ENCODE measurements around the gene MT1G. TPM values are rescaled to one million over a fixed set of nuclear protein-coding genes. Genes with fewer than 3 reads are reported as not detected.
"Not testable (repeated sequence)": the region's sequence is repeated elsewhere in the genome, so short reads cannot be mapped to it uniquely, and the experiment has no call there.

The MT1G gene
- 8.4 to 21.5 TPM (median 9.8 TPM) in 3 replicates for polyA plus RNA-seq
- polyA plus RNA-seq (2011; ENCODE audit: low read depth) = 4.5 TPM
- 39.5 and 41.3 TPM in 2 replicates for polyA plus RNA-seq (2011; cell fraction: cytosol; rRNA removed)
- 11.6 and 23.5 TPM in 2 replicates for polyA plus RNA-seq (2011; cell fraction: nucleus; rRNA removed)
- 20.2 and 245 TPM in 2 replicates for polyA plus RNA-seq (2012; ENCODE audit: low replicate concordance)
- 4.1 to 10.9 TPM (median 8.2 TPM) in 3 replicates for polyA minus RNA-seq
- polyA minus RNA-seq (2011; cell fraction: cytosol; rRNA and poly(A)+ RNA removed) = 8.8 TPM
- 3.1 TPM in 1 of 2 replicates, not detected in the other for polyA minus RNA-seq (2011; cell fraction: nucleus; rRNA and poly(A)+ RNA removed)

GRCh38 chr16:56667581-56668571 lies at the start of gene MT1G:
Gene MT1G, minus strand, starts transcription at chr16:56668065. Its CDS starts 72 bp downstream, at chr16:56667993.
- Histone ChIP-seq H3K36me3 (ENCODE audit: control insufficient read depth in 2 of 2, extremely low read depth in 1 of 2, insufficient read depth in 2 of 2, low read length in 2 of 2) (no peaks in the 10 kb centered on the region), H3K4me2 (ENCODE audit: control insufficient read depth, extremely low read depth, insufficient read depth, low read depth, low read length) (peak within 1 kb of the TSS; percentile 76), H3K9ac (ENCODE audit: control insufficient read depth, extremely low read depth, insufficient read depth, low read length) (no peak within 1 kb of the TSS), H3K4me1 (ENCODE audit: control insufficient read depth, extremely low read depth, insufficient read depth, low read length) (peaks cover 14% of the 10 kb centered on the region), H4K20me1 (ENCODE audit: control insufficient read depth, extremely low read depth, insufficient read depth, low read length) (no peaks in the 10 kb centered on the region), H3K27ac (ENCODE audit: control insufficient read depth, insufficient read depth, low read length) (no peak within 1 kb of the TSS), H2AFZ (ENCODE audit: control insufficient read depth, low read length) (peak within 1 kb of the TSS; percentile 39), H3K9me3 (ENCODE audit: control insufficient read depth, low read depth, low read length) (no peaks in the 10 kb centered on the region), H3K9me1 (ENCODE audit: control insufficient read depth, extremely low read depth, insufficient read depth, low read length) (no peaks in the 10 kb centered on the region), H3K4me3 (ENCODE audit: control insufficient read depth in 2 of 3, extremely low read depth in 1 of 3, insufficient read depth in 2 of 3, low read depth in 1 of 3, low read length in 3 of 3) (peak within 1 kb of the TSS in 1 of 3 experiments; percentile 23), H3K27me3 (ENCODE audit: control insufficient read depth, extremely low read depth, insufficient read depth, low read length) (peaks cover 43% of the 10 kb centered on the region), H3K79me2 (ENCODE audit: control insufficient read depth, insufficient read depth, low read length) (no peaks in the 10 kb centered on the region)
- dilution Hi-C loops (cut with MboI; ENCODE audit: extremely low pct_ligation_motif_present, low sequenced_read_pairs) = no loop called here
- TF ChIP-seq EZH2 (IDR thresholded peaks at IDR 0.05; ENCODE audit: low read length) (peak; percentile 72), CTCF (optimal IDR thresholded peaks at IDR 0.05 in 1 of 3, IDR thresholded peaks at IDR 0.05 in 1 of 3, conservative IDR thresholded peaks at IDR 0.05 in 1 of 3; ENCODE audit: extremely low read depth in 1 of 3, insufficient read depth in 2 of 3, low read length in 3 of 3) (no peak)
- no peak for FAIRE-seq
- DNase-seq (ENCODE audit: low read depth, low spot score) = no peak

GRCh38 chr16:56717532-56717931 lies 49.7 kb upstream of the MT1G start:
- dilution Hi-C loops (cut with MboI; ENCODE audit: extremely low pct_ligation_motif_present, low sequenced_read_pairs); H3K27ac ChIP-seq (ENCODE audit: control insufficient read depth, insufficient read depth, low read length); H3K36me3 ChIP-seq (ENCODE audit: control insufficient read depth in 2 of 2, extremely low read depth in 1 of 2, insufficient read depth in 2 of 2, low read length in 2 of 2); H3K9ac ChIP-seq (ENCODE audit: control insufficient read depth, extremely low read depth, insufficient read depth, low read length); H2AFZ ChIP-seq (ENCODE audit: control insufficient read depth, low read length); H3K9me1 ChIP-seq (ENCODE audit: control insufficient read depth, extremely low read depth, insufficient read depth, low read length); H3K4me1 ChIP-seq (ENCODE audit: control insufficient read depth, extremely low read depth, insufficient read depth, low read length); H3K79me2 ChIP-seq (ENCODE audit: control insufficient read depth, insufficient read depth, low read length); DNase-seq (ENCODE audit: low read depth, low spot score); FAIRE-seq; H3K4me2 ChIP-seq (ENCODE audit: control insufficient read depth, extremely low read depth, insufficient read depth, low read depth, low read length); H3K27me3 ChIP-seq (ENCODE audit: control insufficient read depth, extremely low read depth, insufficient read depth, low read length); H3K4me3 ChIP-seq (ENCODE audit: control insufficient read depth in 2 of 3, extremely low read depth in 1 of 3, insufficient read depth in 2 of 3, low read depth in 1 of 3, low read length in 3 of 3); H3K9me3 ChIP-seq (ENCODE audit: control insufficient read depth, low read depth, low read length); H4K20me1 ChIP-seq (ENCODE audit: control insufficient read depth, extremely low read depth, insufficient read depth, low read length): not testable (repeated sequence)
